ENCODE data around the gene NKAIN4. TPM values are rescaled to one million over a fixed set of nuclear protein-coding genes. Genes with fewer than 3 reads are reported as not detected.
A peak's percentile ranks its signal among the peaks of the same experiment; 100 is the strongest.

The NKAIN4 gene
- total RNA-seq, 2 experiments from 2014 or later = not detected

DNA sequence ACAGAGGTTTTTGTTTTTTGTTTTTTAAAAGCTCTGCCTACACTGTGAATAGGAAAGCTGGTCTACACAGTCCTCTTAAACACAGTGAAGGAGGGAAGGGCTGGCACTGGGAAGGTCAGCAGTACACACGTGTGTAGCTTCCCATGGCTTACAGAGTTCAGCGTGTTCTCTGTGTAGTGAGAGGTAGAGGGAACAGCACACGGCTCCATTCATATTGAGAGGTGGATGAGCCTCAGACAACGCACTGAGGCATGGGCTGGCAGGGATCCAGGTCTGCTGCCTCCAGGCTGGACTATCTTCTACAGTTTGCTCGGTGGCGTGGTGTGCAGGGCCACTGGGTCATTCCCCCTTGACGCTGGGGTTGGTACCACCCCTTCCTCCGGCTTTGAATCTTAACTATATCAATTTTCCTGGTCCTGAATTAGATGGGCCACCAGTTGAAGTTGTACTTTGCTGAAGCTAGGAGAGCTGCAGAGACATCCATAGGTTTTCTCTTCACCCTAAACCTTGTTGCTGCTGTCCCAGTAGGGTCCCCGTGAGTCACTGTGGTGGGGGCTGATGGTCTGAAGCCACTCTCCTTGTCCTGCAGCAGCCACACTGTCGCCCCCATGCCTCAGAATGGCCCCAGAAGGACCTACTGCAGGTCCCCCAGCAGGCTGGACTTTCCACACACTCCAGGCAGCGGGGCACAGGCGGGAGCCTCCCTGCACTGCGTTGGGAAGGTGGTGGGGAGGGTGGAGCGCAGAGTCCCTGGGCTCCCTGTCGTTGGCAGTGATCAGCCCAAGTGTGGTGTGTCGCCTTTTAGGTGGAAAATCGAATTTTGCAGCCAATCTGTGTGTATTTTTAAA lies 20.3 kb upstream of the NKAIN4 start:
- Histone ChIP-seq H3K4me3 (ENCODE audit: low read depth, low read length, poor library complexity, severe bottlenecking) (no peak overlapping the region), H3K79me2 (ENCODE audit: insufficient read depth, low read depth, low read length) (peaks cover 24% of the 10 kb centered on the region), H4K20me1 (ENCODE audit: insufficient read depth, low read length) (peaks cover 10% of the 10 kb centered on the region; the same call in 1 of the 2 replicates), H3K9me3 (ENCODE audit: low read length) (no peaks in the 10 kb centered on the region), H3K4me1 (ENCODE audit: insufficient read depth, low read length, poor library complexity, severe bottlenecking) (peaks cover 17% of the 10 kb centered on the region), H2AFZ (ENCODE audit: low read length) (no peak overlapping the region), H3K4me2 (ENCODE audit: low read length) (peak overlapping the region; percentile 26; the same call in 1 of the 2 replicates), H3K36me3 (ENCODE audit: insufficient read depth, low read length) (peaks cover 37% of the 10 kb centered on the region; the same call in 1 of the 2 replicates), H3K27ac (ENCODE audit: low read depth, low read length, poor library complexity, severe bottlenecking) (no peak overlapping the region), H3K9me2 (ENCODE audit: insufficient read depth, low read length) (no peaks in the 10 kb centered on the region)
- intact Hi-C loops (cut with micrococcal nuclease; ENCODE audit: unreplicated experiment) = loop anchor here (5.0 kb wide), 1 partner anchor 57 kb away; the partner anchor contains the start of gene YTHDF1
- POLR2A ChIA-PET = no interaction called here
- no TSS peak for BruUV-seq (replicated peaks)
- TF ChIP-seq CTCF (conservative IDR thresholded peaks at IDR 0.05; ENCODE audit: low read length) (no peak), EZH2phosphoT487 (IDR thresholded peaks at IDR 0.05; ENCODE audit: borderline replicate concordance, low read depth, low read length) (no peak)
- CTCF ChIA-PET (ENCODE audit: unreplicated experiment) = no interaction called here
- DNase-seq (ENCODE audit: low spot score) = no peak

DNA sequence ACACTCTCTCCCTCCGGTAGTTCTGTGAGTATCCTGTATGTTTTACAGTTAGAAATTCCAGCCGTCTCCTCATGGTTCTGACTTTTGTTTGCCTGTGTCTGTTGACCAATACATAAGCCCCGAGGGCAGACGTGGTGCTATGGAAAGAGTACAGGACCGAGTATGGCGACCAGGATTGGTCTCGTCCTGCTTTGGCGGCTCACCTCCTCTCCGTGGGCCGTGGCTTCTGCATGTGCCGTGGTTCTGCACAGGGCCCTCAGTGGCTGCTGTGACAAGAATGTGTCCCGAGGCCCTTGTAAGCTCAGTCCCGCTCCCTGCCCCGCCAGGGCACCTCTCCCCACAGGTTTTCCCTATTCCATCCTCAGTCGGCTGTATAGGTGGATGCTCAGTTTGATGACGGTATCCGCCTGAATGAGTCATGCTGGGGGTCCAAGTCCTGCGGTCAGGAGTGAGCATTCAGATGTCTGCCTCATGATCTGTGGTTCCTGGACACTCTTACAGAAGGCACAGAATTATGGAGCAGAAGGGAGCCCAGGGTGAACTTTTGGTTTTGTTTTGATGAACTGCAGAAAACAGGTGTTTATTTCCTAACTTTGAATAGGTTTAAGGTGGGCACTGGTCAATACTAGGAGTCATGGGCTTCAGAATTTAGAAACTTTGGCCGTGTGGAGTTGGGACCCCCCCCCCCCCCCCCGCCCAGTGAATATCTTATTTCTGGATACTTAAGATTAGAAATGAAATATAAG lies 19.5 kb upstream of the NKAIN4 start:
- Histone ChIP-seq H3K9me3 (ENCODE audit: low read length) (no peaks in the 10 kb centered on the region), H4K20me1 (ENCODE audit: insufficient read depth, low read length) (peaks cover 10% of the 10 kb centered on the region; the same call in 1 of the 2 replicates), H3K4me3 (ENCODE audit: low read depth, low read length, poor library complexity, severe bottlenecking) (peak overlapping the region; percentile 100), H3K79me2 (ENCODE audit: insufficient read depth, low read depth, low read length) (peaks cover 24% of the 10 kb centered on the region), H2AFZ (ENCODE audit: low read length) (no peak overlapping the region), H3K27ac (ENCODE audit: low read depth, low read length, poor library complexity, severe bottlenecking) (no peak overlapping the region), H3K4me1 (ENCODE audit: insufficient read depth, low read length, poor library complexity, severe bottlenecking) (peaks cover 17% of the 10 kb centered on the region), H3K4me2 (ENCODE audit: low read length) (peak overlapping the region; percentile 90), H3K36me3 (ENCODE audit: insufficient read depth, low read length) (peaks cover 30% of the 10 kb centered on the region; the same call in 1 of the 2 replicates), H3K9me2 (ENCODE audit: insufficient read depth, low read length) (no peaks in the 10 kb centered on the region)
- TF ChIP-seq EZH2phosphoT487 (IDR thresholded peaks at IDR 0.05; ENCODE audit: borderline replicate concordance, low read depth, low read length) (no peak), CTCF (conservative IDR thresholded peaks at IDR 0.05; ENCODE audit: low read length) (no peak)
- POLR2A ChIA-PET = no interaction called here
- DNase-seq (ENCODE audit: low spot score) = no peak
- TSS peak; percentile 82 for BruUV-seq (replicated peaks)
- CTCF ChIA-PET (ENCODE audit: unreplicated experiment) = no interaction called here
- intact Hi-C loops (cut with micrococcal nuclease; ENCODE audit: unreplicated experiment) = loop anchor here (5.0 kb wide), 1 partner anchor 57 kb away; the partner anchor contains the start of gene YTHDF1

Measured in OCI-LY7 (cell line).